NCI-H82 treated with DMSO at 0.1 percent for 48 hours (cell line): Measurements from ENCODE around the gene GRAMD2A.
"Not testable (repeated sequence)": the region's sequence is repeated elsewhere in the genome, so short reads cannot be mapped to it uniquely, and the experiment has no call there.

Experiments used
- DNase-seq: peaks from one replicate; lab custom pipeline; 2025; ENCODE audit not compliant: unreplicated experiment; lab: John Stamatoyannopoulos, UW

GRAMD2A gene

GRCh38 chr15:72189250-72189902 is 8.2 kb downstream of the GRAMD2A start:
- no peak for DNase-seq

- DNase-seq: no peak
These were observed 13.3 kb downstream of the GRAMD2A start for GRCh38 chr15:72184165-72184811.

GRCh38 chr15:72183781-72184164 is 13.8 kb downstream of the GRAMD2A start:
- DNase-seq: no peak

GRCh38 chr15:72182673-72183072 is 14.9 kb downstream of the GRAMD2A start:
- DNase-seq: no peak

- no peak for DNase-seq
These were observed 15.3 kb downstream of the GRAMD2A start for GRCh38 chr15:72182244-72182643.

- DNase-seq: no peak
These were observed 16.7 kb downstream of the GRAMD2A start for GRCh38 chr15:72180761-72181324.

GRCh38 chr15:72179950-72180581 is 17.5 kb downstream of the GRAMD2A start:
- DNase-seq: no peak

- no peak for DNase-seq
These were observed 18.5 kb downstream of the GRAMD2A start for GRCh38 chr15:72178976-72179585.

GRCh38 chr15:72176743-72177142 is 20.8 kb downstream of the GRAMD2A start:
- no peak for DNase-seq

- DNase-seq: no peak
These were observed 21.4 kb downstream of the GRAMD2A start for GRCh38 chr15:72176159-72176558.

- no peak for DNase-seq
These were observed 22.2 kb downstream of the GRAMD2A start for GRCh38 chr15:72175186-72176044.

- no peak for DNase-seq
These were observed 22.9 kb downstream of the GRAMD2A start for GRCh38 chr15:72174551-72175165.

GRCh38 chr15:72173864-72174550 is 23.6 kb downstream of the GRAMD2A start:
- no peak for DNase-seq

GRCh38 chr15:72173401-72173800 is 24.2 kb downstream of the GRAMD2A start:
- DNase-seq: no peak

GRCh38 chr15:72172796-72173195 is 24.8 kb downstream of the GRAMD2A start:
- no peak for DNase-seq

- DNase-seq: not testable (repeated sequence)
These were observed 25.6 kb downstream of the GRAMD2A start for GRCh38 chr15:72171978-72172377.

GRCh38 chr15:72170691-72171090 is 26.9 kb downstream of the GRAMD2A start:
- no peak for DNase-seq

GRCh38 chr15:72169921-72170611 is 27.5 kb downstream of the GRAMD2A start:
- DNase-seq: no peak
